Stimulated activated naive CD8-positive, alpha-beta T cell treated with anti-CD3 and anti-CD28 coated beads, Interleukin-15, Interleukin-2, amounts not matched to agents 100 U/mL and 50 U/mL, for 24 hours (primary cell): Measurements from ENCODE around the gene TSPAN9.

Source experiments
- ATAC-seq: fragments of 150-1000 bp; cut with Tn5 transposase; one replicate; pipeline ENCODE4 v1.10.0; 2021
- DNase-seq: peaks from one replicate; pipeline ENCODE4 v3.0.0; 2021

TSPAN9 gene

DNA sequence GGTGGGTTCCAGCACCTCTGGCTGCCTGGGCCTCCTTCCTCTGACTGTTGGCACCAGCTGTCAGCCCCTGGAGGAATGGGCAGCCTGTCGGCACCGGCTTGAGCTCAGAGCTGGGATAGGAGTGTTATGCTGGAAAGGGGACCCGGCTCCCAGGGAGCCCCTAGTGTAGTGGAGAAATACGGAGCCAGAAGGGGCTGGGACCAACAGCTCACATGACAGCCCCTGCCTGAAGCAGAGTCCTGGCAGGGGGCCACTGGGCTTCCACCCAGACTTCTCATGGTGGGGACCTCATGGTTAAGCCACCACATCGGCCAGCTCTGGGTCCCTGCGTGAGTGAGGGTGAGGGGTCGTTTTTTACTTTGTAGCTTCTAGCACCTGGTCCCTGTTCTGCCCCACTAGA lies 174.5 kb downstream of the TSPAN9 start:
- DNase-seq (no peak), ATAC-seq (no peak)

GRCh38 chr12:3252450-3252891 lies 175.3 kb downstream of the TSPAN9 start:
- DNase-seq (no peak), ATAC-seq (no peak)

DNA sequence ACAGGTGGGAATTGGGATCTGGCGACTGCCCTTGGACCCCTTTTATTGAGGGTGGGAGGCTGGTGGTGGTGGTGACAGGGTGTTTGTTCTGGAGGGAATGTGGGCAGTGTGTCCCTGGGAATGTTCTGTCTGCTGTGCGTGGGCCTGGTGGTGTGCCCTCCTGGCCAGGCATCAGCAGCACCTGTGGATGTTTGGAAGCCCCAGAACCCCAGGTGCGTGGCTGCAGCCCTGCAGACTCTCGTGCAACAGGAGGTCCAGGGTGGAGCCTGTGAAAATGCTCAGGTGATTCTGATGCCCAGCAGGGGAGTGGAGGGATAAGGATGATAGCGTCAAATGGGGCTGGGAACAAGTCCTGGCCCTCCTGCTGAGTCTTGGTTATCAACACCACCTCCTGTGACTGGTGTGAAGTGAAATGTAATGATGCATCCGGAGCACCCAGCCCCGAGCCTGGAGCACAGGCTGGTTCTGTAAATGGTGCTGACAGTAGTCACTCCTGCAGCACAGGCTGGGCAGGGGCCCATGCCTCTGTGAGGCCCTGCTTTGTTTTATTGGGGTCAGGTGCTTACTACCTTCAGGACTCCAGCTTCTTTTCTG lies 176.6 kb downstream of the TSPAN9 start:
- ATAC-seq (no peak), DNase-seq (no peak)

DNA sequence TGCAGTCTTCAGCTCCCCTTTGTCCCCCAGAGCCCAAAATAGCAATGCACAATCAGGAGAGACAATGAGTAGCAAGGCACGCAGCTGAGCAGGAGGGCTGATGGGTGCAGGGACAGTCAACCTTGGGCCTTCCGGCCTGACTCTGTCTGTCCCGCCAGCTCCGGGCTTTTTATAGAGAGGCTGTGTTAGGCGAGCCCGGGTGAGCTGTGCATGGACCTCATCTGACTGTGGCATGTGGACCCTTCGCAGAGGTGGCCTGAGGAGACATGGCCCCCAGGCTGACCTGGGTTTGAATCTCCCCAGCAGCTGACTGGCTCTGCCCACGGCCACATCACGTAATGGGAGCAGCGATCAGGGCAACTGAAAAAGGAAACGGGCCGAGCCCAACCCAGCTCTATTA lies 177.9 kb downstream of the TSPAN9 start:
- ATAC-seq: no peak

GRCh38 chr12:3256103-3256631 lies 179.0 kb downstream of the TSPAN9 start:
- DNase-seq: no peak
- ATAC-seq: no peak

More for the DNA sequence above, 177.9 kb downstream of the TSPAN9 start:
- DNase-seq: no peak

- ATAC-seq (no peak), DNase-seq (no peak)
Observed at GRCh38 chr12:3257411-3257810, 180.2 kb downstream of the TSPAN9 start.

GRCh38 chr12:3259973-3260372 lies 182.8 kb downstream of the TSPAN9 start:
- DNase-seq: no peak
- no peak for ATAC-seq

DNA sequence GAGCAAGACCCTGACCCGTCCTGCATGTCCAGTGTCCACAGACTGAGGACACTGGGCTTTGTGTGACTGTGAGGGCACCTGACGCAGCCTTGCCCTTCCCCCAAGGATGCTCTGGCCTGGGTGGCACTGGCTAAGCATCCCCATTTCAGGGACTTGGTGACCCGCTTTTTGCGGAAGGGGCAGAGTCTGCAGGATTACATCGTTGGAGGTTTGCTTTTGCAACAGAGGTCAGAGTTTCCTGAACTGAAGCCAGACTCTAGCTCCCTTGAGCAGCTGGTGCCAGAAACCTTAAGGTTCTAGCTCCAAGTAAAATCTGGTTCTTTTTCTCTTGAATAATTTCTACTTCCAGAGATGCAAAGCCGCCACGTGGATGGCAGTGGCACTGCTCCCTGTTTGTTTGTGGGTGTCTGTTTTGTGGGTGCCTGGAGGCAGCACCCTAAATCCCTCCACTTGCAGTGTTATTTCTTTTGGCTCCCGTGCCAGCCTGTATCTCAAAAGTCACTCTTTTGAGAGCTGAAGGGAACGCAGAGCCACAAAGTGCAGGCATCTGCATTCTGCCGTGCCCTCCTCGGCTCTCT lies 184.7 kb downstream of the TSPAN9 start:
- ATAC-seq: no peak
- no peak for DNase-seq

GRCh38 chr12:3262470-3262869 lies 185.3 kb downstream of the TSPAN9 start:
- ATAC-seq: no peak
- no peak for DNase-seq

- ATAC-seq (no peak), DNase-seq (no peak)
Observed at GRCh38 chr12:3263282-3263681, 186.1 kb downstream of the TSPAN9 start.

DNA sequence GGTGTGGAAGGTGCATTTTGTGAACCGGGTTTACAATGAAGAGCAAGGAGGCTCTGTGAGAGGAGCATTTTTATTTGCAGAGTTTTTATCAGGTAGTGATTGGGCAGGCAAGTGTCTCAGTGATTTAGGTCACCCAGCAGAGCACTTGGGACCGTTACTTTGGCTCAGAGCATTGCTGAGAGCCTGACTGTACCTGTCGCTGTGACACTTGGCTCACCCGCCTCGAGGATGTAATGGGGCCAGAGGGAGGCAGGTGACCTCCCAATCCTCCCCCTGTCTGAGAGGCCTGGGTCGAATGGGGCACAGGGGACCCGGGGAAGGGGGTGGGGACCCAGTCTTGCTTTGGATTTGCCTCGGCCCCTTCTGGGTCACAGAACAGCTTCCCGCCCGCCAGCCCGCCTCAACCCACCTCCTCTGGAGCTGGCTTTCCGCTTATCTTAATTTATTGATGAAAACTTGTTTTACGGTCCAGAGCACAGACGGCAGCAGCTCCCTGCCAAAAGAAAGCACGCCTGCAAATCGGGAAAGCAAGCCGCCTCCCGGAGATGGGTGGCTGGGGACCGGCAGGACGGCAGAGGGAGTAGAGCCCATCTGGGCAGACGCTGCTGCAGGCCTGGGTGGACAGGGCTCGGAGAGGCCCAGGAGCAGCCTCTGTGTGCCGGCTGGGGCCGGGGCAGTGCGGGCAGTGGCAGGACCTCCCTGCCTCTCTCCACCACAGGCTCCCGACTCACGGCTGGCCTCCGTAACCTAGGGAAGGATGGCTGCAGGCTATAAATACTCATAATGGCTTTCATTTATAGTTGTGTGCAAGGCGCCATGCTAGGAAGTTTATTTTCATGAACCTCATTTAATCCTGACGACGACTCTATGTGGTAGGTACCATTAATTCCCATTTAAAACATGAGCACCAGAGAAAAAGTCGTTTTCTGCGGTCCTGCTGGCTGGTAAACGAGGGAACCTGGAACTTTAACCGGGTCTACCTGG lies 187.1 kb downstream of the TSPAN9 start:
- no peak for DNase-seq
- ATAC-seq: no peak

GRCh38 chr12:3265406-3265805 lies 188.2 kb downstream of the TSPAN9 start:
- no peak for ATAC-seq
- DNase-seq: no peak

DNA sequence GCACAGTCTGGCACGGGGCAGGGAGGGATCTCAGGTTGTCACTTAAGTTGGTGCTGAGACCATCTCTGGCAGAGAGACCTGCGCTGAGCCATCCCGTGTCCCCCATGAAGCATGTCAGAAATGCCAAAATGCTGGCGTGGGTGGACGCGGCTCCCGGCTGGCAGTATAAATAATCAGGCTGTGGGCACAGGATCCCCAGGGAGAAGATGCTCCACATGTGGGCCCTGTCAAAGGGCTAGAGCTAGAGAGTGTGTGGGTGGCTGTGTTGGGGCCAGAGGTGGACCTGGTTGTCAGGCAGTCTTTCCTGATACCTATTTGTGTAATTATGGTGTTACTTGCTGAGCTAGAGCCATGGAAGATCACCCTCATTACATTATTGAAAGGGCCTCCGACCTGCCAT lies 189.5 kb downstream of the TSPAN9 start:
- DNase-seq (no peak), ATAC-seq (no peak)

GRCh38 chr12:3267690-3268089 lies 190.5 kb downstream of the TSPAN9 start:
- DNase-seq: no peak
- ATAC-seq: no peak

DNA sequence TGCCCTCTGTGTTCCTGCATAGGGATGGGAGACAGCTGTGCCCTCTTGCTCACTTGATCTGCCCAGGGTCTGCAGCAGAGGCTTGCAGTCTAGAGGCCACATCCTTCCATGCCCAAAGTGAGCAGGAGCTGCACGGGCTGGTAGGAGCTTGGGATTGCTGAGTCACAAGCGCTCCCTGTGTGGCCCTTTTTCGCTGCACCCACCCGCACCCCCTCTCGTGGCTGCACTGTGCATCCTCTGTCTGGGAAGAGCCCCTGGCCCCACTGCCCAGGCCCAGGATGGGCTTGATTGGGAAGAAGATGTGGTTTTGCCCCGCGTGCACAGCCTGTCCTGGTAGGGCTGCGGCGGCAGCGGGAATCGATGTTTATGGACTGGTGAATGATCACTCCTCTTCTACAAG lies 192.4 kb downstream of the TSPAN9 start:
- no peak for ATAC-seq

GRCh38 chr12:3271146-3271545 lies 194.0 kb downstream of the TSPAN9 start:
- ATAC-seq (no peak), DNase-seq (no peak)

More for the DNA sequence above, 192.4 kb downstream of the TSPAN9 start:
- no peak for DNase-seq

- DNase-seq: no peak
- no peak for ATAC-seq
Observed at GRCh38 chr12:3271639-3272038, 194.5 kb downstream of the TSPAN9 start.

DNA sequence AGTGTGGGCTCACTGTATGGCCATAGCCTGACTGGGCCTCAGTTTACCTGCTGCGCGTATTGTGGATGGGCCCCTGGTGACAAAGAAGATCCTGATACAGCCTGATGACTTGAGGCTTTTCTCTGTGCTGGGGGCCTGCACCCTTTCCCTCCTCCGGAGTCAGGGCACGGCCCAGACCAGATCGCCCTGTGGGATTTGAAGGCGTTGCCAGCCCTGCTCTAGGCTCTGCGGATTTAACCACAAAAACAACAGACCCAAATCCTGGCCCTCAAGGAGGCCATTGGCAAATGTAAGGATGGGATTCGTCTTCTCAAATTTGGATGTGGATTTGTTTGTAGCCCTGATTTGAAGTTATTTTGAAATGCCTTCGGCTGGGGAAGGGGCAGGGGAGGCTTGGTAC lies 195.8 kb downstream of the TSPAN9 start:
- ATAC-seq (no peak), DNase-seq (no peak)

DNA sequence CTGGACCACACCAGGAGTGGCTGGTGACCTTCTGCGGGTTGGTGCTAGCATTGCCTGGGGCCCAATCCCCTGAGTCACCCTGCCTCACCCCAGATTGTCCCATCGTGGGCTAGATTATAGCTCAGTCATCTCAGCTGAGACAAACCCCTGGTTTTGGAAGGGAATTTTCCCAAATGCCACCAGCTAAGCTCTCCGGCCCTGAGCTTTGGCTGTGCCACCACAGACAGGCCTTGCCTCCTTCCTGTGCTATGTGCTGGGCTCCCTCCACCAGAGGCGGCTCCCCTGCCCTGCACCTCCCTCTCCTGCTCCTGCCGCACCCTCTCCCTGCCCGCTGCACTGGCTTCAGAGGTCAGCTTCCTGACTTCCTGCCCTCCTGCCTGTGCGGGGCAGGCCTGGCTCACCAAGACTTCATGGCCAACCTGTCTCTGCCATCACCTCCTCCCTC lies 196.3 kb downstream of the TSPAN9 start:
- DNase-seq (no peak), ATAC-seq (no peak)

- no peak for DNase-seq
- no peak for ATAC-seq
Observed at GRCh38 chr12:3274664-3275063, 197.5 kb downstream of the TSPAN9 start.

- peak; percentile 60 for ATAC-seq
- DNase-seq: peak; percentile 81
Observed at GRCh38 chr12:3275171-3276041, 198.2 kb downstream of the TSPAN9 start.

- DNase-seq: no peak
- no peak for ATAC-seq
Observed at GRCh38 chr12:3276226-3276625, 199.0 kb downstream of the TSPAN9 start.
